Activated CD4-positive, alpha-beta T cell treated with anti-CD3 and anti-CD28 coated beads, Interleukin-2, amount 10 ng/mL, durations not matched to agents 24 days and 14 days (primary cell): ENCODE results near the gene TEF. TPM values are rescaled to one million over a fixed set of nuclear protein-coding genes. Genes with fewer than 3 reads are reported as not detected.
A peak's percentile ranks its signal among the peaks of the same experiment; 100 is the strongest.

Source experiments
- DNase-seq: peaks from one replicate; pipeline ENCODE4 v3.0.0; 2022
- H3K27ac Mint-ChIP-seq: one replicate; pipeline ENCODE4 v1.8.0; 2022; ENCODE audit warnings: mild to moderate bottlenecking, mixed read lengths
- H3K27me3 Mint-ChIP-seq: one replicate; pipeline ENCODE4 v1.8.0; 2022; ENCODE audit warnings: mixed read lengths
- H3K36me3 Mint-ChIP-seq: one replicate; pipeline ENCODE4 v1.8.0; 2022; ENCODE audit warnings: low read depth, mild to moderate bottlenecking, mixed read lengths
- H3K4me1 Mint-ChIP-seq: one replicate; pipeline ENCODE4 v1.8.0; 2021; ENCODE audit warnings: mixed read lengths
- H3K4me3 Mint-ChIP-seq: one replicate; pipeline ENCODE4 v1.8.0; 2022; ENCODE audit warnings: mild to moderate bottlenecking, moderate library complexity, mixed read lengths
- H3K9me3 Mint-ChIP-seq: one replicate; pipeline ENCODE4 v1.8.0; 2021; ENCODE audit warnings: mixed read lengths
- intact Hi-C: fragments of 100-400 bp; cut with micrococcal nuclease; formaldehyde crosslinking; loops from one replicate; pipeline ENCODE4 v1.15.1; 2023
- total RNA-seq: library from RNA; stranded (reverse); gene quantifications from 2 replicates; pipeline ENCODE4 v1.2.3, GENCODE V29; 2022

Gene TEF, protein sequence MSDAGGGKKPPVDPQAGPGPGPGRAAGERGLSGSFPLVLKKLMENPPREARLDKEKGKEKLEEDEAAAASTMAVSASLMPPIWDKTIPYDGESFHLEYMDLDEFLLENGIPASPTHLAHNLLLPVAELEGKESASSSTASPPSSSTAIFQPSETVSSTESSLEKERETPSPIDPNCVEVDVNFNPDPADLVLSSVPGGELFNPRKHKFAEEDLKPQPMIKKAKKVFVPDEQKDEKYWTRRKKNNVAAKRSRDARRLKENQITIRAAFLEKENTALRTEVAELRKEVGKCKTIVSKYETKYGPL
- total RNA-seq: 2.0 and 2.1 TPM in 2 replicates

DNA sequence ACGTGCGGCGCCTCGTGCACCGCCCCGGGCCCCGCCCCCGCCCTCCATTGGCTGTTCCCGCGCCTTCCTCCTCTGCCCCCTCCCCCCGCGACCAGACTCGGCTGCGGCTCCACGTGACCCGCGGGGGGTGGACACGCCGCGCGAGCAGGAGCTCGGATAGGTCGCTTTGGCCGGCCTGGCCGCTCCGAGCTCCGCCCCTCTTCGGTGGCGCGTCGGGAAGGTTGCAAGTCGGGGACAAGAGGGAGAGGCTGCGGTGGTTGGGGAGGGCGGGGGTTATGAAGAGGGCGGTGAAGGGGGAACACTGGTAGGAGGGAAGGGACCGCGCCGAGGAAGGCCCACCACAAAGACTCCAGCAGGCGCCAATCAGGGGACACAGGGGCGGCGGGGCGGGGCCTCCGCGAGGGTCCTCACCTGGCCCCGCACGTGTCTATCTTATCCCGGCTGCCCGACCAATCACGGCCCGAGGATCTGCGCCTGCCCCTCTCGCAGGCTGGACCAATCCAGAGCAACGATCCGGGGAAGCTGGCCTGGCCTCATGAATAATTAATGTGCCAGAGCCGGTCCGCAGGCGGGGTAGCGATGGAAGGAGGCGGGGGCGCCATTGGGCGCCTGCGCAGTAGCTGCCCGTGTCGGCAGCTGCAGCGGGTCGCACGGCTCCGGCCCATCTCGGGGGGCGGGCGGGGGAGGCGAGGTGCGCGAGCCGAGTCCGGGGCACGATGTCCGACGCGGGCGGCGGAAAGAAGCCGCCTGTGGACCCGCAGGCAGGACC lies at the start of gene TEF:
Gene TEF, plus strand, starts transcription at position 614 of the 769 bp plus-strand sequence. Its CDS starts 103 bp downstream, at position 717.
- H3K36me3 Mint-ChIP-seq: no peaks in the 10 kb centered on the region
- intact Hi-C loops: loop anchor here (1.0 kb wide), 3 partner anchors 67 to 95 kb away; partner anchors contain the start of genes ACO2 and RANGAP1
- H3K4me1 Mint-ChIP-seq: peaks cover 12% of the 10 kb centered on the region
- peak; percentile 99 for DNase-seq
- H3K27ac Mint-ChIP-seq: peak within 1 kb of the TSS; percentile 95
- H3K4me3 Mint-ChIP-seq: peak within 1 kb of the TSS; percentile 95
- H3K9me3 Mint-ChIP-seq: no peaks in the 10 kb centered on the region
- H3K27me3 Mint-ChIP-seq: peaks cover 3% of the 10 kb centered on the region

DNA sequence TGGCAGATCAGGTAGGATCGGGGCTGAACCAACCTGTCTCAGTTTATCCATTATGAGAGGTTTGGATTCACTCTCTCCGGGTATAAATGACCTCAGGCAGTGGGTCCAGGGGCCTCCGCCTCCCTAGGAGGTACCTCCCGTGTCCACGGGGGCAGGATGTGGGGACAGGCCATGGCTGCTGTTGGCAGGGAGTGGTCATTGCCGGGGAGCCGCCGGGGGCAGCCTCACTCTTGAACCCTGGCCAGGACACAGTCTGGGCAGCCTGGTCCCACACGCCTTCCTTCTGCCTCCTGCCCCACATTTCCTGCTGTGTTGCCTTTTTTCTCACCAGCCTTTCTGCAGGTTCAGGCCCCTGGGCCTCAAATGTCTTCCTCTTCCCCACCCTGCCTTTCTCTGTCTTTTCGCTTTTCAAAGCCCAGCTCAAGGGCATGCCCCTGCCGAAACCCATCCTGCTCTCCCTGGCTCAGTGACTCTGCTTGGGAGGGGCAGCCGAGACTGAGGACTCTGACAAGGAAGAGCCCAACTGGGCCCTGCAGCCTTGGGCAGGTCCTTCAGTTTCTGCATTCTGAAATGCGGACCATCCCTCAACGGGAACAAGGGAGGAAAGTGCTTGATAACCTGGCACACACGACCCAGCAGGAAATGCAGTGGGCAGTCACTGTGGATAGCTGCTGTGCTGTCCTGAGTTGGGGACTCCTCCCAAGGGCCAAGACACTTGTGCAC lies 49.4 kb upstream of the TEF start:
- intact Hi-C loops: no loop called here
- H3K27ac Mint-ChIP-seq: no peak overlapping the region
- peaks cover 46% of the 10 kb centered on the region for H3K36me3 Mint-ChIP-seq
- H3K9me3 Mint-ChIP-seq: no peaks in the 10 kb centered on the region
- no peak overlapping the region for H3K4me3 Mint-ChIP-seq
- peaks cover 4% of the 10 kb centered on the region for H3K4me1 Mint-ChIP-seq
- no peaks in the 10 kb centered on the region for H3K27me3 Mint-ChIP-seq
- DNase-seq: no peak

DNA sequence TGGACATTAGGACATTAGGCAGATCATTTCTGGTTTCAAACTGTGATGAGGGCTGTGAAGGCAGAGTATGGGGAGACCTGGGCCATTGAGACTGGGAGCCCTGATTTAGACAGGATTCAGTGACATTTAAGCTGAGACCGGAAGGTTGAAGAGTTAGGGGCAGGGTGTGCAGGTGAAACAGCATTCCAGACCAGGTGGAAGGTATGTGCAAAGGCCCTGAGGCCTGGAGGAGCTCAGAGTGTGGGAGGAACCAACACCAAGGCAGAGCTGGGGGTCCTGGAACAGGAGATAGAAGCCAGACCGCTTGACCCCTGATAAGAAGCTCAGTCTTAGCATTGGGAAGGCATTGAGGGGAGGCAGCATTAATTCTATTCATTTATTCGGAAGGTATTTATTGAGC lies 47.9 kb upstream of the TEF start:
- Mint-ChIP-seq H3K9me3 (no peaks in the 10 kb centered on the region), H3K4me3 (no peak overlapping the region), H3K4me1 (peaks cover 5% of the 10 kb centered on the region), H3K36me3 (peaks cover 37% of the 10 kb centered on the region), H3K27ac (no peak overlapping the region), H3K27me3 (no peaks in the 10 kb centered on the region)
- DNase-seq: no peak
- intact Hi-C loops: no loop called here

DNA sequence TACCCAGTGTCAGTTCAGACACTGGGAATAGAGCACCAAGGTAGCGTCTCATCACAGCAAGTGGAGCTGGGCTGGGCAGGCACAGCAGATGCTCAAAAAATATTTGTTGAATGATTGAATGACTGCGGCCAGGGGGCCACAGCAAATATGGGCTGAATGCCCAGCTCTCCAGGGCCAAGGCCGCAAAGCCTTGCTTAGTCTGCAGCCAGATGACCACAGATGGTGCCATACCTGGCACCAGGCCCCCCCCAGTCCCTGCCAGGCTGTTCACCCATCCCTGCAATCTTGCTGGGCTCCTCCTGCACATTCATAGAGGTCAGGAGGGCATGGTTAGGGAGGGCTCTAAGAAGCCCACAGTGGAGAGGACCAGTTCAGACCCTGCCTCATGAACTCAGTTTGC lies 47.5 kb upstream of the TEF start:
- Mint-ChIP-seq H3K4me1 (peaks cover 5% of the 10 kb centered on the region), H3K36me3 (peaks cover 40% of the 10 kb centered on the region), H3K27me3 (no peaks in the 10 kb centered on the region), H3K9me3 (no peaks in the 10 kb centered on the region), H3K27ac (no peak overlapping the region), H3K4me3 (no peak overlapping the region)
- no peak for DNase-seq
- intact Hi-C loops: no loop called here

DNA sequence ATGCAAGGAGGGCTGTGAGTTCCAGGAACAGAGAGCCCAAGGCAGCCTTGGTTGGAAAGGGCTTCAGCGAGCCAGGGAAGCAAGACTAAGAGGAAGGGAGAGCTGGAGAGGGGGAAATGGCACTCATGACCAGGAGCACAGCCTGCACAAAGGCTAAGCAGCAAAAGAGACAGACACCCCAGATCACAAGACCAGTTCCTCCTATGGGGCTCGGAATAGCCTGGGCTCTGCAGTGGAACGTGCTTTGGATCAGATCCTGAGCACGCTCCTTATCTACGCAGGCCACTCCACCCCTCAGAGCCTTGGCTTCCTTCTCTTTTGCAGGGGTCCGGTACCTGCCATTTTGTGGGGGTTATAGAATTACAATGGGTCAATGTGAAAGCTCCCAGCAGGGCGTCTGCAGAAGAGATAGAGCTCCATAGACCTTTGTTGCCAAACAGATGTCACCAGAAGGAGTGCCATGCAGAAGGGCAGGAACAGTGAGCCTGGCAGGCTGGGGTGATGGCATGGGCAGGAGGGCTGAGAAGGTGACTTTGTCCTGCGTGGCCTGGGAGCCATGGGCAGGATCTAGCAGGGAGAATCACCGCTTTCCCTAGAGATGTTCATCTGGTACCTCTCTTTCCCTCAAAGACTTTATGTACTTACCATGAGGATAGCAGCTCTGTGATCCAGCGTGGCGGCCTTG lies 46.6 kb upstream of the TEF start:
- H3K36me3 Mint-ChIP-seq: peaks cover 35% of the 10 kb centered on the region
- no peaks in the 10 kb centered on the region for H3K27me3 Mint-ChIP-seq
- no peak overlapping the region for H3K4me3 Mint-ChIP-seq
- peak overlapping the region; percentile 5 for H3K27ac Mint-ChIP-seq
- no peaks in the 10 kb centered on the region for H3K9me3 Mint-ChIP-seq
- intact Hi-C loops: no loop called here
- peaks cover 5% of the 10 kb centered on the region for H3K4me1 Mint-ChIP-seq
- no peak for DNase-seq

DNA sequence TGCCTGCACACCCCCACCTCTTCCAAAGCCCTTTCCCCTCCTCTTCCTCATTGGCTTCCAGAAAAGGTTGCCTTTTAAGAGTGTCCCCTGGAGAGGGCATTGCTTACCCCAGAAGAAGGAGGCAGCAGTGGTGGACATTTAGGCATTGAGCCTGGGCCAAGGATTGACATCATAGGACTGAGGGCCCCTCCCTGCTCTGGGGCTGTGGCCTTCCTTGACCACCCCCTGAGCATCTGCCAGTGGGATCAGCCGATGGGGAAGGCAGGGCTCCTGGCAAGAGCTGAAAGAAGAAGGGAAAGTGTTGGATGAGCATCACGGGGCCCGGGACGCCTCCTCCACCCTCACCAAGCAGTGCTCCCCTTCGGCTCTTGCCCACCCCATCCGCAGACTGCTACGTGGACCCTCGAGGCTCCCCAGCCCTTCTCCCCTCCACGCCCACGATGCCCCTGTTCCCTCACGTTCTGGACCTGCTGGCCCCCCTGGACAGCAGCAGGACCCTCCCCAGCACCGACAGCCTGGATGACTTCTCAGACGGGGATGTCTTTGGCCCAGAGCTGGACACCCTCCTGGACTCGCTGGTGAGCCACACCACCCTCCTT lies 43.0 kb upstream of the TEF start:
- Mint-ChIP-seq H3K4me1 (peaks cover 9% of the 10 kb centered on the region), H3K27ac (no peak overlapping the region), H3K4me3 (no peak overlapping the region), H3K36me3 (peaks cover 25% of the 10 kb centered on the region), H3K27me3 (no peaks in the 10 kb centered on the region), H3K9me3 (no peaks in the 10 kb centered on the region)
- intact Hi-C loops: no loop called here
- DNase-seq: no peak

DNA sequence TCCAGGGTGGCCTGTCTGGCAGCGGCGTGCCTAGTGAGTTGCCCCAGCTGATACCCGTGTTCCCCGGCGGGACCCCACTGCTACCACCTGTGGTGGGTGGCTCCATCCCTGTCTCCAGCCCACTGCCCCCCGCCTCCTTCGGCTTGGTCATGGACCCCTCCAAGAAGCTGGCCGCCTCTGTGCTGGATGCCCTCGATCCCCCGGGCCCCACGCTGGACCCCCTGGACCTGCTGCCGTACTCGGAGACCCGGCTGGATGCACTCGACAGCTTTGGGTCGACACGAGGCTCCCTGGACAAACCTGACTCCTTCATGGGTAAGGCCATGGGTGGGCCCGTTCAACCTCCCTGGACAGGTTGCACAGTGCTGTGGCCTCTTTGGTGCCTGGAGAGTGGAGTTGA lies 41.9 kb upstream of the TEF start:
- Mint-ChIP-seq H3K4me1 (peaks cover 9% of the 10 kb centered on the region), H3K36me3 (peaks cover 32% of the 10 kb centered on the region), H3K27me3 (no peaks in the 10 kb centered on the region), H3K27ac (no peak overlapping the region), H3K9me3 (no peaks in the 10 kb centered on the region), H3K4me3 (no peak overlapping the region)
- intact Hi-C loops: no loop called here
- no peak for DNase-seq

DNA sequence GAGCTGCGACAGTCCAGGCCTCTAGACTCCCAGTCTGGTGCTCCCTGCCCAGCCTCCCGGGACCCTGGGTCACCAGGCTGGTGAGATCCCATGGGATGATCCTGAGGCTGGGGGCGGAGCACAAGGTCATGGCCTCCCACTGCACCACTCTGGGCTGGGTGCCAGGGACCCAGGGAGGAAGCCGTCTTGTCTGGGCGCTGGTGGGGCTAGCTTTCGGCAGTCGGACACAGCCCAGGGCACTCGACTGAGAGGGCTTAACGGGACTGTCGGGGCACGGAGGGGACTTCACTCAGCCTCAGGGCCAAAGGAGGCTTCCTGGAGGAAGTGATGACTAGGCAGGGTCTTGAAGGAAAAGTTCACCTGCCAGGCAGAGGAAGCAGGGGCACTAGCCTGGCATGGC lies 41.4 kb upstream of the TEF start:
- Mint-ChIP-seq H3K4me3 (no peak overlapping the region), H3K27ac (no peak overlapping the region), H3K9me3 (no peaks in the 10 kb centered on the region), H3K27me3 (no peaks in the 10 kb centered on the region), H3K36me3 (peaks cover 33% of the 10 kb centered on the region), H3K4me1 (peaks cover 9% of the 10 kb centered on the region)
- intact Hi-C loops: no loop called here
- DNase-seq: no peak

DNA sequence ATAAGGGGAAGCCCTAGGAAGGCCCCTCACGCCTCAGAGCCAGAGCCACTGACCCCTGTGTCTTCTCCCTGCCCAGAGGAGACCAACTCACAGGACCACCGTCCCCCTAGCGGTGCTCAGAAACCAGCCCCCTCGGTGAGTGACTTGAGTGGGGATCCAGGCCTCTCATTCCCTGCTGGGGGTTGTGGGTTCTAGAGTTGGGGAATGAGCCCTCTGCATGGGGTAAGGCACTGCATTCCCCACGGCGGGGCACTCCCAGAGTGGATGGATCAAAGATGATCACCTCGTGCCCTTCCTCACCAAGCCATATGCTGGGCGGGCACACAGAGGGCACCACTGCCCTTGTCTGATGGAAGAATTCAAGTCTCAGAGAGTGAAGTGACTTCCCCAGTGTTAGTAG lies 40.7 kb upstream of the TEF start:
- intact Hi-C loops: no loop called here
- H3K4me3 Mint-ChIP-seq: no peak overlapping the region
- no peaks in the 10 kb centered on the region for H3K27me3 Mint-ChIP-seq
- H3K27ac Mint-ChIP-seq: no peak overlapping the region
- peaks cover 7% of the 10 kb centered on the region for H3K4me1 Mint-ChIP-seq
- peaks cover 33% of the 10 kb centered on the region for H3K36me3 Mint-ChIP-seq
- no peak for DNase-seq
- no peaks in the 10 kb centered on the region for H3K9me3 Mint-ChIP-seq

DNA sequence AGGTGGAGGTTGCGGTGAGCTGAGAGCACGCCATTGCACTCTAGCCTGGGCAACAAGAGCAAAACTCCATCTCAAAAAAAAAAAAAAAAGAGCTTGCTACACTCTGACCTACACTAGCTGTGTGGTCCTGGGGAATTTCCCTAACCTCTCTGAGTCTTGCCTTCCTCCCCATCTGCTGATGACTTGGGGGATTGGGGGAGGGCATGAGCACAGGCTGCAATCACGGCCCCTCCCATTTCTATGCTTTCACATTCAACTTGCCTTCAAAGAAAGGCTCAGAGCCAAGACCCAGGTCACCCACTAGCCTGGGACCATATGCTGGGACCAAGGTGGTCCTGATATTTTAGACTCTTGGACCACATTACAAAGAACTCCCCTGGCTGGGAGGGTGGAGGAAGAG lies 39.8 kb upstream of the TEF start:
- H3K36me3 Mint-ChIP-seq: peaks cover 37% of the 10 kb centered on the region
- no peak overlapping the region for H3K4me3 Mint-ChIP-seq
- intact Hi-C loops: no loop called here
- DNase-seq: peak; percentile 83
- H3K9me3 Mint-ChIP-seq: no peaks in the 10 kb centered on the region
- H3K4me1 Mint-ChIP-seq: peaks cover 5% of the 10 kb centered on the region
- H3K27me3 Mint-ChIP-seq: no peaks in the 10 kb centered on the region
- peak overlapping the region; percentile 37 for H3K27ac Mint-ChIP-seq

DNA sequence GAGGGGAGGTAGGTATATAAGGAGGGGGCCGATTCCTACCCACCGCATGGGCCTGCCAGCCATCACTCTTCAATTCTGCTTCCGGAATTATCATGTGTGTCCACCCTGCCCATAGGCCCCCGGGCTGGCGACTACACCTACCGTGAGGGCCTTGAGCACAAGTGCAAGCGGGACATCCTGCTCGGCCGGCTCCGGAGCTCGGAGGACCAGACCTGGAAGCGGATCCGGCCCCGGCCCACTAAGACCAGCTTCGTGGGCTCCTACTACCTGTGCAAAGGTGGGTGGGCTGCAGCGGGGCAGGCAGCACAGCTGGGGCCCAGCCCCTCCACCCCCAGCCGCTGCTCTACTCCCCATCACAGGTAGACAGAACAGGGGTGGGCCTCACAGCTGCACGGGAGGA lies 38.4 kb upstream of the TEF start:
- no peak overlapping the region for H3K27ac Mint-ChIP-seq

DNA sequence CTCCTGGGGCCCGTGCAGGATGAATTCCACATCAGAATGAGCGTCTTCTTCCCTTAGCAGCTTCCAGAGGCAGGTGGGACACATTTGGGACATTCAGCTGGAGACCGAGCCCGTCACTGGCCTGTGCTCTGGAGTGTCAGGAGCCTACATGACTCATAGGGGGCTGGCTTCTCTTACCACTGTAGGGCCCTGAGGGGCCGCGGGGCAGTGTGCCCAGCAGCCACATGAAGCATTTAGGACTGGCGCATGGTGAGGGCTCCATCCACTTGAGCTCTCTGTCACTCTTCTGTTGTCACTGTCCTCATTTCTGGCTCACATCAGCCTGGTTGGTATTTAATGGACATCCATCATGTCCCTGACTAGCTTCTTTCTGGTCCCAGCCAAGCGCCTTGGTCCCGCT lies 38.0 kb upstream of the TEF start:
- no peak for DNase-seq
- Mint-ChIP-seq H3K36me3 (peaks cover 41% of the 10 kb centered on the region), H3K9me3 (no peaks in the 10 kb centered on the region), H3K27ac (no peak overlapping the region), H3K4me3 (no peak overlapping the region), H3K27me3 (no peaks in the 10 kb centered on the region), H3K4me1 (peaks cover 4% of the 10 kb centered on the region)
- intact Hi-C loops: no loop called here

More for the DNA sequence above, 38.4 kb upstream of the TEF start:
- intact Hi-C loops: no loop called here
- H3K4me1 Mint-ChIP-seq: peaks cover 4% of the 10 kb centered on the region
- H3K36me3 Mint-ChIP-seq: peaks cover 38% of the 10 kb centered on the region
- H3K4me3 Mint-ChIP-seq: no peak overlapping the region
- no peak for DNase-seq
- no peaks in the 10 kb centered on the region for H3K9me3 Mint-ChIP-seq
- H3K27me3 Mint-ChIP-seq: no peaks in the 10 kb centered on the region

DNA sequence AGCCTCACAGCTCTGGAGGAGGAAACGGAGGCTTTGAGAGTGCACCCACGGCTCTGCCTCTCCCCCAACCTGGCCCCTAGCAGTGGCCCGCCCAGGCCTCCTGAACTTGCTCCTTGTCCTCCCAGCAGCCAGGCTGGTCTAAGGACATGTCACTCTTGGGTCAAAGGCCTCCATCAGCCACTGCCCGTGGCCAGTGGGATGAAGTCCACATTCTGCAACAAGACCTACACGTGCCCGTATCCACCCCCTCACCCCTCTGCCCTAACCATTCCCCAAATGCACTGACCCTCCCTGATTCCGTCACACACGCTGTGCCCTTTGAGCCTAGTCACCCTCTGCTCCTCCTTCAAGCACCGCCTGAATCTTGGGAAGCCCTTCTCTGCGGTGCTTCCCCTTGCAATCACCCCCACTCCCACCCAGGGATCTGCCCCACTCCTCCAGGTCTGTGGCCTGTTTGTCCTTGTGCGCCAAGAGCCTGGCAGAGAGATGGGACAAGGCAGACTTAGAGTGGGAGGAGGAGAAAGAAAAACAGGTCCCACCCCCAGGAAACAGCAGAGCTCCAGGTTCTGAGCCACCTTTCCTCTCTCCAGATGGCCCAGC lies 37.5 kb upstream of the TEF start:
- intact Hi-C loops: no loop called here

More for the DNA sequence above, 37.5 kb upstream of the TEF start:
- no peak overlapping the region for H3K4me3 Mint-ChIP-seq
- peaks cover 4% of the 10 kb centered on the region for H3K4me1 Mint-ChIP-seq
- H3K27me3 Mint-ChIP-seq: no peaks in the 10 kb centered on the region
- peaks cover 42% of the 10 kb centered on the region for H3K36me3 Mint-ChIP-seq
- no peak for DNase-seq
- H3K27ac Mint-ChIP-seq: no peak overlapping the region
- H3K9me3 Mint-ChIP-seq: no peaks in the 10 kb centered on the region
